GM12891 (cell line): Measurements from ENCODE around the gene PAFAH2.

ENCODE experiments used
- POLR2A ChIP-seq: IDR thresholded peaks from 2 replicates; pipeline ENCODE4 v1.6.1; 2011; ENCODE audit warnings: low read depth, low read length, control low read depth
- POLR2AphosphoS5 ChIP-seq: IDR thresholded peaks from 2 replicates; pipeline ENCODE4 v1.6.1; 2011; ENCODE audit warnings: low read depth, low read length, control low read depth
- POU2F2 ChIP-seq: IDR thresholded peaks from 2 replicates; pipeline ENCODE4 v1.6.1; 2011; ENCODE audit warnings: low read depth, mild to moderate bottlenecking, control low read depth, low read length, moderate library complexity
- SPI1 ChIP-seq: IDR thresholded peaks from 2 replicates; pipeline ENCODE4 v1.6.1; 2011; ENCODE audit warnings: low read depth, low read length, control low read depth
- TAF1 ChIP-seq: IDR thresholded peaks from 2 replicates; pipeline ENCODE4 v1.6.1; 2011; ENCODE audit warnings: low read depth, low read length, control low read depth

GRCh38 chr1:25958465-25958864 is 39.4 kb downstream of the PAFAH2 start:
- TF ChIP-seq TAF1 (no peak), POLR2A (no peak), POLR2AphosphoS5 (no peak), POU2F2 (no peak), SPI1 (no peak)
